ENCODE results near the gene GALK1. TPM values are rescaled to one million over a fixed set of nuclear protein-coding genes. Genes with fewer than 3 reads are reported as not detected.

The GALK1 gene
- total RNA-seq, 2 donors from 2014 or later, result 27.4 to 27.5 TPM

DNA sequence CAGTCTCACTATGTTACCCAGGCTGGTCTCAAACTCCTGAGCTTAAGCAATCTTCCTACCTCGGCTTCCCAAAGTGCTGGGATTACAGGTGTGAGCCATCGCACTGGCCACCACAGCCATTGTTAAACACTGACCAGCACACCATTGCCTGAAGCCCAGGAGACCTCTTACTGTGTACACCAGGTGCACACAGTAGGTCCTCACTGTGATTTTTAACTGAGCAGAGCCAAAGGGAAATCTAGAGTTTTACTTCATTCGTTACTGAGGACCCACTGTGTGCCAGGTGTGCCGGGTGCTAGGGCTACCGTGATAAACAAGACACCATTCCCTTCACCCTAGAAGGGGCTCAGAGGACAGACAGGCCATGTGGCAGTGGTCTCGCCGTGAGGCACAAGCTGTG lies 39.5 kb downstream of the GALK1 start:
- no peaks in the 10 kb centered on the region for H3K27me3 ChIP-seq
- peaks cover 20% of the 10 kb centered on the region for H3K4me1 ChIP-seq
- H3K36me3 ChIP-seq (replicated peaks in 1 of 2; ENCODE audit: insufficient read depth in 1 of 2, low read depth in 2 of 2), result peaks cover 0 to 2% of the 10 kb centered on the region in 2 donors
- no peaks in the 10 kb centered on the region for H3K9me3 ChIP-seq
- no peak overlapping the region for H3K4me3 ChIP-seq
- ATAC-seq (no peak), DNase-seq (no peak)
- no peak overlapping the region for H3K27ac ChIP-seq
- WGBS, 2 donors, result 84 to 94% methylated on average over 7 of the region's 7 CpGs
- TF ChIP-seq CTCF (IDR thresholded peaks at IDR 0.05) (no peak), POLR2A (IDR thresholded peaks at IDR 0.05) (no peak)
- intact Hi-C loops (cut with DNase I), result no loop called here

DNA sequence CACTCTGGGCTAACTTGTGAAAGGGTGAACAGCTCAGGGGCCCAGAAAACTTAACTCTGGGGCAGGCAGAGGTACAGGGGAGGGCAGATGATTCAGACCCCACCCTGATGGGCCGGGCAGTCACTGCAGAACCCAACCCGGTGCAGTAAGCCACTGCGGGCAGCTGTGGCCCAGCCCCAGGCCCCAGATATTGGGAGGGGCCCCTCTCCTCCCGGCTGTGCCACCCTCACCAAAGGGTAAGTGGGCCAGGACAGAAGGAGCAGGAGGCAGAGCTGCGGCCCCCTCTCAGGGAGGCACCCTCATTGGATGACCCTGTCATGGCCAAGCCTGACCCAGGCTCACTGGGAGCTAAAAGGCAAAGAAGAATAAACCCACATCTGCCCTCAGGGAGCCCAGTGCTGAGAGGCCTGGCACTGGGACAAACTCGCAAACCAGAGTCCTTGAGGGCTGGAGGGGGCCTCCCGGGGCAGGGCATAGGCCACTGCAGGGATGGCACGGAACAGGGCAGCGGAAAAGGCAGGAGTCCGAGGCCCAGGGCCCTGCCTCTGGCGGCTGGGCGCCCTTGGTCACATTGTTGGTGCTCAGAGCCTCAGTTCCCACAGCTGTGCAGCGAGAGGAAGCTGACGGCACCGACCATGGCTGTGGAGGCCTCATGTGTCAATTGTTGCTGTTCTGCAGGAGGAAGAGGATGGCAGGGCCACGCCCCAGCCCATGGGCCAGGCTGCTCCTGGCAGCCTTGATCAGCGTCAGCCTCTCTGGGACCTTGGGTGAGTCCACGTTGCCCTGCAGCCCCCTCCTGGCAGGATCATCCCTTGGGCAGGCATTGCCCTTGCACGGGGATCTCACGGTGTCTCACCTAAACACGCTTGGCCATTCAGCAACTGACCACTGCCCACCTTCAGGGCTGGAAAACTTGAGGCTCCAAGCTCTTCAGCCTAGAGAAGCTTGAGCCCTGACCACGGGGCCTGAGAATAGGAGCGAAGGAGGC lies 40.7 kb downstream of the GALK1 start:
- TF ChIP-seq CTCF (IDR thresholded peaks at IDR 0.05) (no peak), POLR2A (IDR thresholded peaks at IDR 0.05) (no peak)
- no peak for DNase-seq
- H3K9me3 ChIP-seq, result no peaks in the 10 kb centered on the region
- intact Hi-C loops (cut with DNase I), result no loop called here
- H3K27me3 ChIP-seq, result no peaks in the 10 kb centered on the region
- 87 to 89% methylated on average over 20 to 22 of the region's 23 CpGs for WGBS, 2 donors
- peaks cover 0 to 2% of the 10 kb centered on the region in 2 donors for H3K36me3 ChIP-seq (replicated peaks in 1 of 2; ENCODE audit: insufficient read depth in 1 of 2, low read depth in 2 of 2)
- no peak for ATAC-seq
- H3K27ac ChIP-seq, result no peak overlapping the region
- H3K4me3 ChIP-seq, result no peak overlapping the region
- peaks cover 21% of the 10 kb centered on the region for H3K4me1 ChIP-seq

- WGBS, 2 donors, result 59% methylated on average over 14 of the region's 18 CpGs; no CpG with 5 or more reads in 1 of the 2 donors
- H3K9me3 ChIP-seq, result no peaks in the 10 kb centered on the region
- peak in 1 of 4 donors; percentile 26 for DNase-seq
- no peak overlapping the region for H3K4me3 ChIP-seq
- peaks cover 21% of the 10 kb centered on the region for H3K4me1 ChIP-seq
- intact Hi-C loops (cut with DNase I), result no loop called here
- peaks cover 0 to 2% of the 10 kb centered on the region in 2 donors for H3K36me3 ChIP-seq (replicated peaks in 1 of 2; ENCODE audit: insufficient read depth in 1 of 2, low read depth in 2 of 2)
- peak overlapping the region in 1 of 4 donors; percentile 2 for H3K27ac ChIP-seq
- no peak for ATAC-seq
- no peaks in the 10 kb centered on the region for H3K27me3 ChIP-seq
- TF ChIP-seq CTCF (IDR thresholded peaks at IDR 0.05) (no peak), POLR2A (IDR thresholded peaks at IDR 0.05) (peak in 1 of 3 donors; percentile 17)
Observed at GRCh38 chr17:75723171-75723930, 41.6 kb downstream of the GALK1 start.

GRCh38 chr17:75722542-75723095 lies 42.4 kb downstream of the GALK1 start:
- Histone ChIP-seq H3K27ac (peak overlapping the region in 3 of 4 donors; percentile 72 to 89 (median 88)), H3K27me3 (no peaks in the 10 kb centered on the region), H3K4me3 (no peak overlapping the region), H3K4me1 (peaks cover 21% of the 10 kb centered on the region), H3K36me3 (replicated peaks in 1 of 2; ENCODE audit: insufficient read depth in 1 of 2, low read depth in 2 of 2) (peaks cover 0 to 2% of the 10 kb centered on the region in 2 donors), H3K9me3 (no peaks in the 10 kb centered on the region)
- ATAC-seq (no peak), DNase-seq (no peak)
- intact Hi-C loops (cut with DNase I), result no loop called here
- WGBS, 2 donors, result 90 to 91% methylated on average over 6 to 9 of the region's 9 CpGs
- TF ChIP-seq POLR2A (IDR thresholded peaks at IDR 0.05), result no peak
- TF ChIP-seq CTCF (IDR thresholded peaks at IDR 0.05), result no peak
